Body of pancreas (tissue), 4 donors: ENCODE results near the gene CRY1.

ENCODE experiments used
- POLR2A ChIP-seq, 3 donors: fragments of 450-650 bp; IDR thresholded peaks; one replicate each; pipeline ENCODE4 v1.6.1; 2016; ENCODE audit warnings: antibody characterized with exemption in 3 of 3, mild to moderate bottlenecking in 2 of 3
- TF ChIP-seq, protein P1 (sequence below), 7 experiments: fragments of 450-650 bp in 4 of 7; fragments of 200-600 bp in 3 of 7; sonication (generic) in 3 of 7; IDR thresholded peaks; one replicate each; pipeline ENCODE4 v1.5.1; 2016 to 2019; ENCODE audit warnings: antibody characterized with exemption in 7 of 7

DNA sequence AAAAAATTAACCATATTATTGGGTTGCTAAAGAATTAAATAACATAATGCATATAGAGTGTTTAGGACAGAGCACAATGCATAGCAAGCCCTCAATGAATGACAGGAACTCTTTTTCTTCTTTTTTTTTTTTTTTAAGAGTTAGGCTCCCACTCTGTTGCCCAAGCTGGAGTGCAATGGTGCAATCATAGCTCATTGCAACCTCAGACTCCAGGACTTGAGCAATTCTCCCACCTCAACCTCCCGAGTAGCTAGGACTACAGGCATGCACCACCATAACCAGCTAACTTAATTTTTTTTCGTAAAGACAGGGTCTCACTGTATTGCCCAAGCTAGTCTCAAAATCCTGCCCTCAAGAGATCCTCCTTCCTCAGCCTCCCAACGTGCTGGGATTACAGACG is 85.9 kb downstream of the CRY1 start:
- TF ChIP-seq POLR2A (IDR thresholded peaks at IDR 0.05), result no peak
- TF ChIP-seq, protein P1, sequence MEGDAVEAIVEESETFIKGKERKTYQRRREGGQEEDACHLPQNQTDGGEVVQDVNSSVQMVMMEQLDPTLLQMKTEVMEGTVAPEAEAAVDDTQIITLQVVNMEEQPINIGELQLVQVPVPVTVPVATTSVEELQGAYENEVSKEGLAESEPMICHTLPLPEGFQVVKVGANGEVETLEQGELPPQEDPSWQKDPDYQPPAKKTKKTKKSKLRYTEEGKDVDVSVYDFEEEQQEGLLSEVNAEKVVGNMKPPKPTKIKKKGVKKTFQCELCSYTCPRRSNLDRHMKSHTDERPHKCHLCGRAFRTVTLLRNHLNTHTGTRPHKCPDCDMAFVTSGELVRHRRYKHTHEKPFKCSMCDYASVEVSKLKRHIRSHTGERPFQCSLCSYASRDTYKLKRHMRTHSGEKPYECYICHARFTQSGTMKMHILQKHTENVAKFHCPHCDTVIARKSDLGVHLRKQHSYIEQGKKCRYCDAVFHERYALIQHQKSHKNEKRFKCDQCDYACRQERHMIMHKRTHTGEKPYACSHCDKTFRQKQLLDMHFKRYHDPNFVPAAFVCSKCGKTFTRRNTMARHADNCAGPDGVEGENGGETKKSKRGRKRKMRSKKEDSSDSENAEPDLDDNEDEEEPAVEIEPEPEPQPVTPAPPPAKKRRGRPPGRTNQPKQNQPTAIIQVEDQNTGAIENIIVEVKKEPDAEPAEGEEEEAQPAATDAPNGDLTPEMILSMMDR (IDR thresholded peaks at IDR 0.05), result no peak
